ENCODE data around the gene MYO7B.

The MYO7B gene

GRCh38 chr2:127535422-127535901 lies at the start of gene MYO7B:
MYO7B (plus strand) TSS chr2:127535683; CDS start chr2:127559723, 24,040 bp downstream.
- DNase-seq, result no peak

GRCh38 chr2:127485694-127486071 lies 49.8 kb upstream of the MYO7B start:
- no peak for DNase-seq

DNA sequence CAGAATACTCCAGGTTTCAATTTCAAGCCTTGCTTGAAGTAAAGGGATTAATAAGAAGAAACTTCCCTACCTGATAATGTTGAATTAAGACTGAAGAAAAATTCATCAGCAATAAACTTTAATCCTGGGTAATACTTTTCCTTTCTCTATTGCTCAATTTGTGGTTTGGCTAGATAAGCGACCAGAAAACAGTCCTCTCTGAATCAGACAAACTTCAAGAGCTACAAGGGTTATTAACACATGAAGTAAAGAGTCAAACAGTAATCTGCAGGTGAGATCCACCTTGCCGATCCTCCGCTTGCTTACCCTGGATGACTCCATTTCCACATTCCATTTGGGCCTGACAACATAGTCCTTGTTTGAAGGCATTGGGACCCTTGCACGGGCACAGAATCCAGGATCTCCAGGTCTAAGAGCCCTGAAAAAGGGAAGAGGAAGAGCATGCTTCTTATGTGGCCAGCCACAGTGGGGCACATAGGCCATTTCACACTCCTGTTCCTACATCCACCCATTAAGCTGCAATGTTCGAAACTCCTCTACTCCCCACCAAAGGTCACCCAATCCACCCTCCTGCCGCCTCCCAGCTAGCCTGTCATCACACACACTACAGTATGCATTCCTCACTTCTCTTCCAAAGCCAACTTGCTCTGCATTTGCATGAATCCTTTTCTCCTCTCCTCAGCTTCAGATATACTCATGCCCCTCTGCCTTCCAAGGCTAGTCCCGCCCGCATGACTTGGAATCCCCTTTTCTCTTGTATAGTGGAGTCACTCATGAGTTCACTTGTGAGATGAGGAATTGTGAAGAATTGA lies 49.0 kb upstream of the MYO7B start:
- DNase-seq, result no peak

DNA sequence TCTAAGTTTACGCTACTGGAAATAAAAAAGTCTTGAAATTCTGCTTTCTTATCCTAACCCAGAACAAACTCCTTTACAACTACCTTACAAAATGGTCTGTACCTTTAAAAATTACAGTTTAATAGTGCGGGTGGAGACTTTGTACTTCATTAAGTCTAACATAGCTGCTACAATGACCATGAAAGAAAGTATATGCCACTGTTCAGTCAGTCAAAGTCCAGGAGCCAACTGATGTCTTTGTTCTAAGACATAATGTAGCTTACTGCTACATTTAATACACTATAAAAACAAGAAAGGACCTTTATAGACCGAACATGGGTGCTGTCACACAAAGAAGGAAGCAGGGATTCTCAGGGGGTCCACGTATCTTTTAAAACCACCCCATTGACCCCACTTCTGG lies 45.2 kb upstream of the MYO7B start:
- no peak for DNase-seq

- DNase-seq, result no peak
Observed at GRCh38 chr2:127498386-127498785, 37.1 kb upstream of the MYO7B start.

DNA sequence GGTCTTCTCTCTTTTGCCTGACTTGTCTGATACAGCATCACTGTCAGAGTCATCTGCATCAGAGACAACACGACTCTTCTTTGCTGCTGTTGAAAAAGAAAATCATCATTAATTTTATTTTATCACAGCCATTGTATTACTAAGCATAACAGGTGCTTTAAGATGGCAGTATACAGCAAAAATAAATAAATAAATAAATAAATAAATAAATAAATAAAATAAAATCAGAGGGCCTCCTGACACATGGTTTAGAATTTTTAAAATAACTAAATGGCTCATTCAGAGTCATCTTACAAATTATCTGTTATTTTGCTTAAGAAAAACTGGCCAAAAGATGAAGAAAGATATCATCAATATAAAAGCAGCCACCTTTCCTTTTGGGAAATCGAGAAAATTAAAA lies 32.0 kb upstream of the MYO7B start:
- DNase-seq, result no peak

- no peak for DNase-seq
Observed at GRCh38 chr2:127504552-127505430, 30.7 kb upstream of the MYO7B start.

DNA sequence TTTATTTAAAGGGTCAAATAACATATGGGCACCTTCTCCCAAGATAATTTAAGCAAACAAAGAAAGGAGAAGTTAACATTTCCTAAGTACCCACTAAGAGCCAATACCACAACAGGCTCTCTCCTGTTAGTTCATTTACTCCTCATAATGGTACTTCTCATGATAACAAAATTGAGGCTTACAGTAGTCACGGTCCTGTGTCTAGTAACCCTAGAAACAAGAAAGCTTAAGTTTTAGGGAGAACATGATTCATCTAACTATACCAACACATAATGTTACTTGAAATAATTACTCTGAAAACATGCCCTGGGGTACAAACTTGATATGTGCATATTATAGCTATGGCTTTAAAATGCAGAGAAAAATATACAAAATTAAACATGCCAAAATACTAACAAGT lies 29.0 kb upstream of the MYO7B start:
- no peak for DNase-seq

GRCh38 chr2:127508023-127508630 lies 27.4 kb upstream of the MYO7B start:
- DNase-seq, result no peak

DNA sequence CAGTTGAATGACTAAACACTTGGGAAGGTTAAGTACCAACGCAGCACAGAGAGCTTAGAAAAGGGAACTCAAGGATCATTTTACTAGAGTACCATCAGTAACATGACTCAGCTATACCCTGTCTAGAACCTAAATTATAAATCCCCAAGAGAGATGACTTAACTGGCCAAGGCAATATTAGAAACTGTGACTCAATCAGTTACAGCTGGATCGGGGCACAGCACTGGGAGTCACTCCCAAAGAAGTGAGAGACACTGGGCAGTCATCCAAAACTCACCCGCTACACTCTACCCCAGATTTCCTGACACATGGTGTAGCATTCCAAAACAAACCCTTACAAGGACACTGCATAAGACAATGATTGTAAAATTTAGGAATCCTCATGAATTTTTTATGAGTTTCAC lies 26.9 kb upstream of the MYO7B start:
- DNase-seq, result no peak

DNA sequence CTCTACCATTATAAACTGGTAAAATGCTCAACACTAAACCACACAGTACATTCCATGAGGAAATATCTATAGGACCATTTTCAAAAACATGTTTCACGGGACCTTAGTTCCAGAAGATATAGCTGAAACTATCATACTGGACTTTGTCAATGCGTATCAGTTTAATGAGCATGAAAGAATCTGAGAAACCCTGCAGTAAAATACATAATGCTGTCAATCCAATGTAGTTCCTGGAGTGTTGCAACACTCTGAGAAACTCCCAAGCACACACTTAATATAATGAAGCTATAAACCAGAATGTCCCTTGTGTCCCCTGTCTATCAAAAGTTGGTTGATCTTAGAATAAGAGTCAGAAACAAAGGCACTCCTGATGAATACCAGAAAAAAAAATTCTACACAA lies 25.4 kb upstream of the MYO7B start:
- no peak for DNase-seq

GRCh38 chr2:127511090-127511695 lies 24.3 kb upstream of the MYO7B start:
- DNase-seq, result no peak

- no peak for DNase-seq
Observed at GRCh38 chr2:127511917-127512316, 23.6 kb upstream of the MYO7B start.

GRCh38 chr2:127512362-127512761 lies 23.1 kb upstream of the MYO7B start:
- no peak for DNase-seq

DNA sequence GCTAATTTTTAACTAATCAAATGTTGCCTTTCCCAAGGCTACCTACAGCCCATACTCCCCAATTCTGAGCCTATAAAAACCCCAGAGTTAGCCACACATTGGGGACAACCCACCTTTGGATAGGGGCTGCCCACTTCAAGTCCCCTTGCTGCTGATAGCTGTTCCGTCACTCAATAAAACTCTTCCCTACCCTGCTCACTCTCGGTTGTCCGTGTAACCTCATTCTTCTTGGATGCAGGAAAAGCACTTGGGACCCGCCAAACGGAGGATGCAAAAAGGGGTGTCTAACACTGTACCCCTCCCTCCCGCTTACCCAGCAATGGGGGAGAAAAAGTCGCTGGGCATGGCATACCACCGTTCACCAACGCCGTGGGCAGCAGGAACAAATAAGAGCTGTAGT lies 21.4 kb upstream of the MYO7B start:
- no peak for DNase-seq

DNA sequence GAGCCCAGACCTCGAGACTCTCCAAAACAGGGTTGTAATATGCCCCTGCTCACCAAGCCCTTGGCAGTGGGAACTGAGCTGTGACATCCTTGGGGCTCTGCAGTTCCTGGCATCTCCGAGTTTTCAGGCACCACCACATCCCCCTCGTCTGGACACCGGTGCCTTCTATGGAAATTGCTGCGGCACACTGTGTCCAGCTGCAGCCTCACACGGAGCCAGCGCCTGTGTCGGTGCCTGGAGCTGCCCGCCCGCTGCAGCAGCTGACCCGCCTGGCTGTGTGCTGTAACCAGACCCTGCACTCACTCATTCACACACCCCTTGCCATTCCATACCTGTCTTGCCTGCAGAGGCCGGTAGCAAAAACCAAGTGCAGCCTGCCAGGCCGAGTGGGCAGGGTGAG lies 21.0 kb upstream of the MYO7B start:
- DNase-seq, result no peak

GRCh38 chr2:127515383-127515915 lies 20.0 kb upstream of the MYO7B start:
- DNase-seq, result no peak

GRCh38 chr2:127516041-127516762 lies 19.3 kb upstream of the MYO7B start:
- DNase-seq, result no peak

GRCh38 chr2:127517465-127517864 lies 18.0 kb upstream of the MYO7B start:
- DNase-seq, result no peak

- DNase-seq, result no peak
Observed at GRCh38 chr2:127520424-127520823, 15.1 kb upstream of the MYO7B start.

- DNase-seq, result no peak
Observed at GRCh38 chr2:127523269-127523939, 12.1 kb upstream of the MYO7B start.

Measured in activated gamma-delta T cell treated with Interleukin-2 at 50 U/mL for 16 hours (primary cell).